ENCODE results near the gene SMG6. TPM values are rescaled to one million over a fixed set of nuclear protein-coding genes. Genes with fewer than 3 reads are reported as not detected.
A peak's percentile ranks its signal among the peaks of the same experiment; 100 is the strongest.

The SMG6 gene
- total and polyA plus RNA-seq, 2 of the 13 experiments (the other 11 are each of a cell fraction or from before 2014, with no cell fraction given) = 4.6 to 14.6 TPM

DNA sequence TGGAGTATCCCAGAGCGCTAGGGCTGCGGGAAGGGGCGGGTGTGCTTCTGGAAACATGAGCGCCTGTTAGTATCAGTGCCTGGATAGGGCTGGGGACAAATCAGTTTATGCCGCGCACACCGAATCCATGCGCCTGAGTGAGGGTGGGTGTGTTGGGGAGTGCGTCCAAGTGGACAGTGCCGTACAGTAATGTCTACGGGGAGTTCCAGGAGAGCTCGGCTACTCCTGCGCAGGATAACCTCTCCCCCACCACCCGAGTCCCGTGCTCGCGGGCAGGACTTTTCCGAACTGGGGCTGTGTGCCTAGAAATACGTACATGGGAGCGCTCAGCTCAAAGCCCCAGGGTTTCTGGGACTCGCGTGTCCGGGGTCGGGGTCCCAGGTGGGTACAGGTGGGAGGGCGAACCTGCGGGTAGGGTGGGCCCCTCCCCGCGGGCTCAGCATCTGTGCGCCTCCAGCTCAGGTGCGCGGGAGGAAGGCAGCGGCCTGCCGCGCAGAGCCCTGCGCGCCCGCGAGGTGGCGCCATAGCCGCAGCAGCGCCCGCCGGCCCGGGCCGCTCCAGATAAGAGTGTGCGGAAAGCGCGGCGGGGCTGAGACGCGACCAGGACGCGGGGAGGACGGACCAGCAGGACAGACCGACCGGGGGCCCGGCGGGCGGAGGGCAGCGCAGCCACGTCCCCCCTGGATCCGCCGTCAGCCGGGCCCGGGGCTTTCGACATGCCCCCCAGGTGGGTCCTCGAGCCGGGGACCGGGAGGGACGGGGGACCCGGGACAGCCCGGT lies 248.9 kb downstream of the SMG6 start, which contains the start of gene HIC1 (continued):
- no peak; the same call in 1 of the 2 replicates for TF ChIP-seq ZNF800 (CRISPR knock-in tag; IDR thresholded peaks at IDR 0.05)
- no peak for TF ChIP-seq CBX2 (IDR thresholded peaks at IDR 0.05; ENCODE audit: low read depth, low read length)
- TF ChIP-seq CBX2 (CRISPR knock-in tag; IDR thresholded peaks at IDR 0.05; ENCODE audit: low read depth) = no peak
- TF ChIP-seq ZNF230 (CRISPR knock-in tag; IDR thresholded peaks at IDR 0.05) = no peak
- TF ChIP-seq ONECUT2 (CRISPR knock-in tag; IDR thresholded peaks at IDR 0.05) = no peak
- peak; percentile 6 for TF ChIP-seq ZNF883 (CRISPR knock-in tag; IDR thresholded peaks at IDR 0.05; ENCODE audit: not compliant biosample characterization)
- 0 out of 2 replicates have a peak, but pooled peaks have one; percentile 18 for TF ChIP-seq RXRA (CRISPR knock-in tag; IDR thresholded peaks at IDR 0.05)
- no peak for TF ChIP-seq ZNF256 (CRISPR knock-in tag; conservative IDR thresholded peaks at IDR 0.05)
- TF ChIP-seq KDM5B (CRISPR knock-in tag; IDR thresholded peaks at IDR 0.05; ENCODE audit: borderline replicate concordance) = peak; percentile 55; the same call in 1 of the 2 replicates
- TF ChIP-seq, protein P1, sequence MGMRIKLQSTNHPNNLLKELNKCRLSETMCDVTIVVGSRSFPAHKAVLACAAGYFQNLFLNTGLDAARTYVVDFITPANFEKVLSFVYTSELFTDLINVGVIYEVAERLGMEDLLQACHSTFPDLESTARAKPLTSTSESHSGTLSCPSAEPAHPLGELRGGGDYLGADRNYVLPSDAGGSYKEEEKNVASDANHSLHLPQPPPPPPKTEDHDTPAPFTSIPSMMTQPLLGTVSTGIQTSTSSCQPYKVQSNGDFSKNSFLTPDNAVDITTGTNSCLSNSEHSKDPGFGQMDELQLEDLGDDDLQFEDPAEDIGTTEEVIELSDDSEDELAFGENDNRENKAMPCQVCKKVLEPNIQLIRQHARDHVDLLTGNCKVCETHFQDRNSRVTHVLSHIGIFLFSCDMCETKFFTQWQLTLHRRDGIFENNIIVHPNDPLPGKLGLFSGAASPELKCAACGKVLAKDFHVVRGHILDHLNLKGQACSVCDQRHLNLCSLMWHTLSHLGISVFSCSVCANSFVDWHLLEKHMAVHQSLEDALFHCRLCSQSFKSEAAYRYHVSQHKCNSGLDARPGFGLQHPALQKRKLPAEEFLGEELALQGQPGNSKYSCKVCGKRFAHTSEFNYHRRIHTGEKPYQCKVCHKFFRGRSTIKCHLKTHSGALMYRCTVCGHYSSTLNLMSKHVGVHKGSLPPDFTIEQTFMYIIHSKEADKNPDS (CRISPR knock-in tag; IDR thresholded peaks at IDR 0.05) = peak; percentile 28; the same call in 1 of the 2 replicates
- peak; percentile 39 for TF ChIP-seq SAP130 (CRISPR knock-in tag; IDR thresholded peaks at IDR 0.05; ENCODE audit: low read depth)
- TF ChIP-seq, protein P2, sequence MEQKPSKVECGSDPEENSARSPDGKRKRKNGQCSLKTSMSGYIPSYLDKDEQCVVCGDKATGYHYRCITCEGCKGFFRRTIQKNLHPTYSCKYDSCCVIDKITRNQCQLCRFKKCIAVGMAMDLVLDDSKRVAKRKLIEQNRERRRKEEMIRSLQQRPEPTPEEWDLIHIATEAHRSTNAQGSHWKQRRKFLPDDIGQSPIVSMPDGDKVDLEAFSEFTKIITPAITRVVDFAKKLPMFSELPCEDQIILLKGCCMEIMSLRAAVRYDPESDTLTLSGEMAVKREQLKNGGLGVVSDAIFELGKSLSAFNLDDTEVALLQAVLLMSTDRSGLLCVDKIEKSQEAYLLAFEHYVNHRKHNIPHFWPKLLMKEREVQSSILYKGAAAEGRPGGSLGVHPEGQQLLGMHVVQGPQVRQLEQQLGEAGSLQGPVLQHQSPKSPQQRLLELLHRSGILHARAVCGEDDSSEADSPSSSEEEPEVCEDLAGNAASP (CRISPR knock-in tag; IDR thresholded peaks at IDR 0.05; ENCODE audit: borderline replicate concordance) = 0 out of 2 replicates have a peak, but pooled peaks have one; percentile 15
- no peak for TF ChIP-seq SPEN (CRISPR knock-in tag; IDR thresholded peaks at IDR 0.05; ENCODE audit: low read depth)
- no peak for TF ChIP-seq GATAD2A (CRISPR knock-in tag; IDR thresholded peaks at IDR 0.05)
- TF ChIP-seq CC2D1A (CRISPR knock-in tag; IDR thresholded peaks at IDR 0.05) = no peak
- TF ChIP-seq ZNF790 (CRISPR knock-in tag; IDR thresholded peaks at IDR 0.05; ENCODE audit: borderline replicate concordance) = 0 out of 2 replicates have a peak, but pooled peaks have one; percentile 26
- TF ChIP-seq, protein P3, sequence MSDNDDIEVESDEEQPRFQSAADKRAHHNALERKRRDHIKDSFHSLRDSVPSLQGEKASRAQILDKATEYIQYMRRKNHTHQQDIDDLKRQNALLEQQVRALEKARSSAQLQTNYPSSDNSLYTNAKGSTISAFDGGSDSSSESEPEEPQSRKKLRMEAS (IDR thresholded peaks at IDR 0.05) = peak; percentile 27; the same call in 1 of the 2 replicates
- TF ChIP-seq HNRNPLL (IDR thresholded peaks at IDR 0.05; ENCODE audit: low read depth, low read length, poor library complexity, severe bottlenecking) = peak; percentile 70
- no peak for TF ChIP-seq MLLT10 (CRISPR knock-in tag; IDR thresholded peaks at IDR 0.05)

All from HepG2 (cell line).